T-cell (primary cell): ENCODE measurements around the gene PRKN. TPM values are rescaled to one million over a fixed set of nuclear protein-coding genes. Genes with fewer than 3 reads are reported as not detected.
"Not testable (repeated sequence)": the region's sequence is repeated elsewhere in the genome, so short reads cannot be mapped to it uniquely, and the experiment has no call there.

Experiments used
- ATAC-seq, 4 experiments: fragments of 200-7000 bp in 3 of 4; fragments of 150-1000 bp in 1 of 4; cut with Tn5 transposase; replicated peaks in 1 of 4; 1 replicate in 3 of 4; 2 replicates in 1 of 4; pipeline ENCODE4 v1.10.0; 2021; ENCODE audit warnings: moderate library complexity in 3 of 4, mild to moderate bottlenecking in 2 of 4, moderate number of reproducible peaks in 1 of 4
- CTCF ChIA-PET, 2 donors: fragments of 300-600 bp; sonication (Branson Sonifier 250); formaldehyde crosslinking; loops; one replicate each; lab custom pipeline; 2022; ENCODE audit warnings: antibody characterized with exemption in 2 of 2; lab: Charles Lee
- POLR2A ChIA-PET, 2 donors: fragments of 300-600 bp; sonication (Branson Sonifier 250); formaldehyde crosslinking; loops; one replicate each; lab custom pipeline; 2022; ENCODE audit warnings: antibody characterized with exemption in 2 of 2; lab: Charles Lee
- DNase-seq, 35 experiments: peaks; one replicate each; pipeline versions ENCODE4 v3.0.0 to v3.0.0-alpha.2; 2013 to 2023
- H3K27ac ChIP-seq: one replicate; pipeline ENCODE4 v1.5.1; 2013; ENCODE audit warnings: low read length
- H3K27me3 ChIP-seq, 2 experiments: replicated peaks in 1 of 2; 1 replicate in 1 of 2; 2 replicates in 1 of 2; pipeline versions ENCODE4 v1.6.1 to v1.7.0; 2013; ENCODE audit warnings: low read length in 1 of 2, mixed read lengths in 1 of 2; ENCODE audit not compliant: control insufficient read depth in 2 of 2, insufficient read depth in 2 of 2; ENCODE audit errors: extremely low read depth in 1 of 2
- H3K36me3 ChIP-seq, 2 donors: 1 replicate in 1 of 2; 2 replicates in 1 of 2; pipeline versions ENCODE4 v1.6.1 to v1.7.0; 2013; ENCODE audit warnings: low read length in 1 of 2; ENCODE audit not compliant: control insufficient read depth in 2 of 2, insufficient read depth in 1 of 2; ENCODE audit errors: extremely low read depth in 1 of 2
- H3K4me1 ChIP-seq, 2 experiments: 1 replicate in 1 of 2; 2 replicates in 1 of 2; pipeline versions ENCODE4 v1.6.1 to v1.7.0; 2013; ENCODE audit warnings: low read length in 2 of 2, mixed read lengths in 1 of 2; ENCODE audit not compliant: insufficient read depth in 2 of 2, control insufficient read depth in 1 of 2; ENCODE audit errors: extremely low read depth in 1 of 2
- H3K4me3 ChIP-seq, 2 donors: 1 replicate in 1 of 2; 2 replicates in 1 of 2; pipeline versions ENCODE4 v1.5.1 to v1.7.0; 2013; ENCODE audit warnings: mild to moderate bottlenecking in 2 of 2, low read length in 1 of 2, moderate library complexity in 1 of 2; ENCODE audit not compliant: control insufficient read depth in 1 of 2; ENCODE audit errors: extremely low read depth in 1 of 2
- H3K9me3 ChIP-seq: 2 replicates; pipeline ENCODE4 v1.7.0; 2013
- H3K27ac Mint-ChIP-seq, 2 donors: one replicate each; pipeline ENCODE4 v1.8.0; 2020 to 2021; ENCODE audit warnings: mild to moderate bottlenecking in 2 of 2, mixed read lengths in 2 of 2
- H3K27me3 Mint-ChIP-seq, 2 donors: one replicate each; pipeline ENCODE4 v1.8.0; 2021 to 2022; ENCODE audit warnings: mixed read lengths in 2 of 2
- H3K36me3 Mint-ChIP-seq: one replicate; pipeline ENCODE4 v1.8.0; 2021; ENCODE audit warnings: mixed read lengths
- H3K4me1 Mint-ChIP-seq, 3 donors: one replicate each; pipeline ENCODE4 v1.8.0; 2020 to 2022; ENCODE audit warnings: mixed read lengths in 3 of 3, mild to moderate bottlenecking in 1 of 3
- H3K4me3 Mint-ChIP-seq, 3 donors: one replicate each; pipeline ENCODE4 v1.8.0; 2020 to 2022; ENCODE audit warnings: mild to moderate bottlenecking in 3 of 3, mixed read lengths in 3 of 3, moderate library complexity in 3 of 3
- H3K9me3 Mint-ChIP-seq, 3 donors: one replicate each; pipeline ENCODE4 v1.8.0; 2020 to 2022; ENCODE audit warnings: mixed read lengths in 3 of 3
- WGBS: methylation state at CpG from one replicate; pipeline ENCODE4 v1.1.5; 2013; ENCODE audit warnings: missing lambda C conversion rate; ENCODE audit not compliant: insufficient coverage; 5-methylcytosine and 5-hydroxymethylcytosine counted together
- total RNA-seq, 35 experiments: library from RNA in 6 of 35; stranded (reverse) in 6 of 35; fragments of 120-200 nt in 1 of 35; gene quantifications; one replicate each; pipeline versions ENCODE4 v1.2.1 to v1.2.4 and lab custom pipeline; 2013 to 2026

PRKN gene
- total RNA-seq, 5 donors from 2014 or later (not counting 1 experiment from before 2014, with no cell fraction given): 3.4 to 7.7 (median 6.1) TPM

GRCh38 chr6:161890832-161891297 is 836.7 kb downstream of the PRKN start:
- H3K27me3 ChIP-seq: no peaks in the 10 kb centered on the region
- Mint-ChIP-seq H3K4me1 (no peaks in the 10 kb centered on the region), H3K27ac (no peak overlapping the region), H3K9me3 (peaks cover 0 to 13% (median 0%) of the 10 kb centered on the region in 3 donors), H3K36me3 (no peaks in the 10 kb centered on the region), H3K4me3 (no peak overlapping the region), H3K27me3 (no peaks in the 10 kb centered on the region)
- ATAC-seq (no peak), DNase-seq (no peak)
- CTCF ChIA-PET: no interaction called here
- no peak overlapping the region for H3K4me3 ChIP-seq
- no peaks in the 10 kb centered on the region for H3K9me3 ChIP-seq
- POLR2A ChIA-PET: no interaction called here
- H3K36me3 ChIP-seq: no peaks in the 10 kb centered on the region
- no peak overlapping the region for H3K27ac ChIP-seq
- no peaks in the 10 kb centered on the region for H3K4me1 ChIP-seq
- 70% methylated on average over 8 of the region's 15 CpGs for WGBS

GRCh38 chr6:161890133-161890831 is 837.3 kb downstream of the PRKN start:
- Histone ChIP-seq H3K27ac (no peak overlapping the region), H3K27me3 (no peaks in the 10 kb centered on the region), H3K9me3 (no peaks in the 10 kb centered on the region), H3K4me3 (no peak overlapping the region), H3K4me1 (no peaks in the 10 kb centered on the region), H3K36me3 (no peaks in the 10 kb centered on the region)
- H3K9me3 Mint-ChIP-seq: peaks cover 0 to 13% (median 0%) of the 10 kb centered on the region in 3 donors
- DNase-seq (no peak), ATAC-seq (no peak)
- 85% methylated on average over 8 of the region's 8 CpGs for WGBS
- no peak overlapping the region for H3K27ac Mint-ChIP-seq
- no peak overlapping the region for H3K4me3 Mint-ChIP-seq
- no peaks in the 10 kb centered on the region for H3K4me1 Mint-ChIP-seq
- H3K27me3 Mint-ChIP-seq: no peaks in the 10 kb centered on the region
- no peaks in the 10 kb centered on the region for H3K36me3 Mint-ChIP-seq
- ChIA-PET POLR2A (no interaction called here), CTCF (no interaction called here)

- ATAC-seq (no peak), DNase-seq (no peak)
- CTCF ChIA-PET: no interaction called here
- Histone ChIP-seq H3K9me3 (no peaks in the 10 kb centered on the region), H3K4me1 (no peaks in the 10 kb centered on the region), H3K4me3 (no peak overlapping the region), H3K27ac (no peak overlapping the region), H3K27me3 (no peaks in the 10 kb centered on the region), H3K36me3 (no peaks in the 10 kb centered on the region)
- H3K36me3 Mint-ChIP-seq: no peaks in the 10 kb centered on the region
- no peaks in the 10 kb centered on the region for H3K27me3 Mint-ChIP-seq
- no peaks in the 10 kb centered on the region for H3K4me1 Mint-ChIP-seq
- POLR2A ChIA-PET: no interaction called here
- no peak overlapping the region for H3K27ac Mint-ChIP-seq
- no peak overlapping the region for H3K4me3 Mint-ChIP-seq
- peaks cover 0 to 10% (median 0%) of the 10 kb centered on the region in 3 donors for H3K9me3 Mint-ChIP-seq
- 80% methylated on average over 2 of the region's 7 CpGs for WGBS
These were observed 838.2 kb downstream of the PRKN start for GRCh38 chr6:161889324-161889723.

- H3K4me1 ChIP-seq, H3K4me1 Mint-ChIP-seq, H3K27ac ChIP-seq, H3K4me3 Mint-ChIP-seq, H3K27me3 ChIP-seq, H3K27ac Mint-ChIP-seq, H3K36me3 ChIP-seq, H3K9me3 ChIP-seq, H3K27me3 Mint-ChIP-seq, POLR2A ChIA-PET, H3K9me3 Mint-ChIP-seq, CTCF ChIA-PET, H3K4me3 ChIP-seq, H3K36me3 Mint-ChIP-seq, ATAC-seq, DNase-seq: not testable (repeated sequence)
- WGBS: no CpG with 5 or more reads among the region's 9 CpGs
These were observed 841.0 kb downstream of the PRKN start for GRCh38 chr6:161886545-161886944.

GRCh38 chr6:161884782-161885181 is 842.8 kb downstream of the PRKN start:
- Mint-ChIP-seq H3K4me1 (no peaks in the 10 kb centered on the region), H3K36me3 (peaks cover 3% of the 10 kb centered on the region), H3K4me3 (no peak overlapping the region), H3K9me3 (peaks cover 0 to 5% (median 0%) of the 10 kb centered on the region in 3 donors), H3K27ac (no peak overlapping the region), H3K27me3 (no peaks in the 10 kb centered on the region)
- Histone ChIP-seq H3K27me3 (no peaks in the 10 kb centered on the region), H3K27ac (no peak overlapping the region), H3K4me3 (no peak overlapping the region), H3K9me3 (no peaks in the 10 kb centered on the region), H3K4me1 (no peaks in the 10 kb centered on the region), H3K36me3 (no peaks in the 10 kb centered on the region)
- CTCF ChIA-PET: interaction anchor here in 1 of 2 donors (0.6 kb wide), 1 partner anchor 1454 kb away, joined by 3 read pairs; no protein-coding TSS in a partner anchor
- no peak for DNase-seq
- 83% methylated on average over 1 of the region's 2 CpGs for WGBS
- ATAC-seq: no peak
- POLR2A ChIA-PET: no interaction called here

GRCh38 chr6:161882196-161882765 is 845.3 kb downstream of the PRKN start:
- Mint-ChIP-seq H3K4me3 (no peak overlapping the region), H3K4me1 (no peaks in the 10 kb centered on the region), H3K36me3 (peaks cover 3% of the 10 kb centered on the region), H3K27ac (no peak overlapping the region), H3K27me3 (no peaks in the 10 kb centered on the region), H3K9me3 (no peaks in the 10 kb centered on the region)
- Histone ChIP-seq H3K4me3 (no peak overlapping the region), H3K4me1 (no peaks in the 10 kb centered on the region), H3K9me3 (no peaks in the 10 kb centered on the region), H3K27me3 (no peaks in the 10 kb centered on the region), H3K27ac (no peak overlapping the region), H3K36me3 (no peaks in the 10 kb centered on the region)
- POLR2A ChIA-PET: no interaction called here
- WGBS: 82% methylated on average over 6 of the region's 15 CpGs
- ATAC-seq: no peak
- CTCF ChIA-PET: no interaction called here
- DNase-seq: no peak
